Measurements from ENCODE around the gene GGCX. TPM values are rescaled to one million over a fixed set of nuclear protein-coding genes. Genes with fewer than 3 reads are reported as not detected.
A peak's percentile ranks its signal among the peaks of the same experiment; 100 is the strongest.

GGCX gene
- total RNA-seq, 4 donors from 2014 or later = 18.3 to 33.1 (median 28.2) TPM

GRCh38 chr2:85541262-85541661 is 20.0 kb downstream of the GGCX start:
- ATAC-seq (no peak), DNase-seq (no peak)
- Histone ChIP-seq H3K27ac (peak overlapping the region; percentile 97 to 99 (median 98)), H3K36me3 (peaks cover 0 to 54% of the 10 kb centered on the region in 2 donors), H3K4me1 (peaks cover 62 to 63% of the 10 kb centered on the region in 2 donors), H3K27me3 (no peaks in the 10 kb centered on the region), H3K9me3 (no peaks in the 10 kb centered on the region), H3K4me3 (peak overlapping the region; percentile 74 to 90 (median 84))
- in situ Hi-C loops (cut with MboI; ENCODE audit: low sequenced_read_pairs in 4 of 4) = no loop called here
- intact Hi-C loops (cut with DNase I; ENCODE audit: low total_unique reads) = loop anchor here (2.0 kb wide), 1 partner anchor 62 kb away; the partner anchor contains the start of gene TMEM150A
- TF ChIP-seq POLR2A (IDR thresholded peaks at IDR 0.05) = no peak
- no peak for TF ChIP-seq CTCF (IDR thresholded peaks at IDR 0.05 in 4 of 5, conservative IDR thresholded peaks at IDR 0.05 in 1 of 5)

- intact Hi-C loops (cut with DNase I; ENCODE audit: low total_unique reads) (loop anchor here (2.0 kb wide), 1 partner anchor 63 kb away; the partner anchor contains the start of gene TMEM150A), in situ Hi-C loops (cut with MboI; ENCODE audit: low sequenced_read_pairs in 4 of 4) (no loop called here)
- Histone ChIP-seq H3K4me1 (peaks cover 53 to 54% of the 10 kb centered on the region in 2 donors), H3K27ac (peak overlapping the region; percentile 97 to 99 (median 98)), H3K36me3 (peaks cover 0 to 51% of the 10 kb centered on the region in 2 donors), H3K9me3 (no peaks in the 10 kb centered on the region), H3K4me3 (peak overlapping the region; percentile 74 to 90 (median 84)), H3K27me3 (no peaks in the 10 kb centered on the region)
- DNase-seq = no peak
- ATAC-seq = no peak
- TF ChIP-seq CTCF (IDR thresholded peaks at IDR 0.05 in 4 of 5, conservative IDR thresholded peaks at IDR 0.05 in 1 of 5) = no peak
- TF ChIP-seq POLR2A (IDR thresholded peaks at IDR 0.05) = no peak
Measured at GRCh38 chr2:85540133-85540648, 21.1 kb downstream of the GGCX start.

GRCh38 chr2:85539361-85540132 is 21.7 kb downstream of the GGCX start:
- TF ChIP-seq POLR2A (IDR thresholded peaks at IDR 0.05) = peak in 1 of 2 donors; percentile 5
- no peak for TF ChIP-seq CTCF (IDR thresholded peaks at IDR 0.05 in 4 of 5, conservative IDR thresholded peaks at IDR 0.05 in 1 of 5)
- H3K9me3 ChIP-seq = no peaks in the 10 kb centered on the region
- in situ Hi-C loops (cut with MboI; ENCODE audit: low sequenced_read_pairs in 4 of 4) (no loop called here), intact Hi-C loops (cut with DNase I; ENCODE audit: low total_unique reads) (loop anchor here (1.0 to 5.0 kb wide), 4 partner anchors 63 to 187 kb away; partner anchors contain the start of genes ELMOD3, RETSAT and TMEM150A)
- peaks cover 46 to 51% of the 10 kb centered on the region in 2 donors for H3K4me1 ChIP-seq
- H3K27me3 ChIP-seq = no peaks in the 10 kb centered on the region
- DNase-seq (peak; percentile 41 to 70), ATAC-seq (peak; percentile 53 to 60)
- H3K4me3 ChIP-seq = peak overlapping the region; percentile 74 to 90 (median 84)
- peak overlapping the region; percentile 97 to 99 (median 98) for H3K27ac ChIP-seq
- peaks cover 0 to 45% of the 10 kb centered on the region in 2 donors for H3K36me3 ChIP-seq

GRCh38 chr2:85538507-85539360 is 22.6 kb downstream of the GGCX start, which contains the start of gene MAT2A:
TSS of gene MAT2A (plus strand) at chr2:85539168. CDS start at chr2:85539288, 120 bp downstream.
- TF ChIP-seq POLR2A (IDR thresholded peaks at IDR 0.05) (peak; percentile 100), CTCF (IDR thresholded peaks at IDR 0.05 in 4 of 5, conservative IDR thresholded peaks at IDR 0.05 in 1 of 5) (peak; percentile 51 to 84 (median 77))
- Histone ChIP-seq H3K4me3 (peak within 1 kb of the TSS; percentile 74 to 90 (median 84)), H3K27ac (peak within 1 kb of the TSS; percentile 97 to 99 (median 98)), H3K9me3 (no peaks in the 10 kb centered on the region), H3K36me3 (peaks cover 0 to 37% of the 10 kb centered on the region in 2 donors), H3K4me1 (peaks cover 41 to 44% of the 10 kb centered on the region in 2 donors), H3K27me3 (no peaks in the 10 kb centered on the region)
- intact Hi-C loops (cut with DNase I; ENCODE audit: low total_unique reads) (loop anchor here (1.0 to 5.0 kb wide), 3 partner anchors 101 to 186 kb away; partner anchors contain the start of genes ELMOD3 and RETSAT), in situ Hi-C loops (cut with MboI; ENCODE audit: low sequenced_read_pairs in 4 of 4) (no loop called here)
- ATAC-seq (peak; percentile 74 to 76), DNase-seq (peak; percentile 89 to 94)

Measured in gastrocnemius medialis (tissue), 4 donors.